Activated CD8-positive, alpha-beta memory T cell treated with anti-CD3 and anti-CD28 coated beads, Interleukin-2, amount 50 U/mL, for 24 hours (primary cell): ENCODE results near the gene NUCKS1.

ENCODE experiments used
- DNase-seq: peaks from one replicate; pipeline ENCODE4 v3.0.0-alpha.2; 2020; ENCODE audit errors: extremely low read depth

Gene NUCKS1

DNA sequence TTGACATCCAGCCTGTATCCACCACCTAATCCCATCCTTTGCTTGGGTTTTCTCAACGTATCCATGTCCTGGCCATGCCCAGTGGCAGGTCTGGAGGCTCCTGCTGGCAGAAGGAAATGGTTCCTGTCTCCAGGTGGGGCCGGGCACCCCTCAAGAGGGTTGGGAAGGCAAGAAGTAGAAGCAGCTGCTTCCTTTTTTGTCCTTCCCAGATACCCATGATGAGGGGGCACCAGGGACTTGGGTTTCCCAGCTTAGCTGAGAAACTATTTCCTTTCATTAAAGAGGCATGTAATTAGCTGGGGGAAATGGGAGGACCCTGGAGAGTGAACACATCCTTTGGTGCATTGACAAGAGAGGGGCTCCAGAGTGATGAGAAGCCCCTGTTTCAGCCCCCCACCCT, 48.6 kb downstream of the NUCKS1 start:
- DNase-seq: no peak

DNA sequence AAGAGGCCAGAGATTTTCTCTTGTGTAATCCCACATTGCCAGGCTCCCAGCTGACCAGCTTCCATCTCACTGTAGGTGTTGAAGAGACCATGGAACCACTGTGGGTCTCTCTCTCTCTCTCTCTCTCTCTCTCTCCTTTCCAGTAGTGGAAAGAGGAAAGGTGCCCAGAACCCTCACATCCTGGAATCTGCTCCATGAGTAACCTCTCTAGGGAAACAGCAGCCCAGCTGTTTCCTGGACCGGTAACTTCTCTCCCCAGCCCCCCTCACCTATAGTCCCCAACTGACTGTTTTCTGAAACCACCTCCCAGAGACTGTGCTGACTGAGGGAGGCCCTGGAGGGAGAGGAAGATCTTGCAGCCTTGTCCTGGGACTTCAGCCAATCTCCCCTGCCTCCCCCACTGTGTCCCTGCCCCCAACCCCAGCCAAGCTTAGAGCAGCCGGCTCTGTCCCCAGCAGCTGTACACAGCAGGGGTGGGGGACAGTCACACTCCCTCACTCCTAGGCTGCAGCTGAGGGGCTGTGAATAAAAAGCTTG, 49.0 kb downstream of the NUCKS1 start:
- DNase-seq: no peak

DNA sequence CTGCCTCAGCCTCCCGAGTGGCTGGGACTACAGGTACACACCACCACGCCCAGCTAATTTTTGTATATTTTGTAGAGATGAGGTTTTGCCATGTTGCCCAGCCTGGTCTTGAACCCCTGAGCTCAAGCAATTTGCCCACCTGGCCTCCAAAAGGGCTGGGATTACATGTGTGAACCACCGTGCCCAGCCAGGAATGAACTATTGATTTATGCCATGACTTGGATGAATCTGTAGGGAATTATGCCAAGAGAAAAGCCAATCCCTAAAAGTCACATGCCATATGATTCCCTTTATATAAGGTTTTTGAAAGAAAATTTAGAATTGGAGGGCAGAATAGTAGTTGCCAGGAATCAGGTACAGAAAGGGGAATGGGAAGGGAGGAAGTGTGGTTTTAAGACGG, 50.6 kb downstream of the NUCKS1 start:
- no peak for DNase-seq

DNA sequence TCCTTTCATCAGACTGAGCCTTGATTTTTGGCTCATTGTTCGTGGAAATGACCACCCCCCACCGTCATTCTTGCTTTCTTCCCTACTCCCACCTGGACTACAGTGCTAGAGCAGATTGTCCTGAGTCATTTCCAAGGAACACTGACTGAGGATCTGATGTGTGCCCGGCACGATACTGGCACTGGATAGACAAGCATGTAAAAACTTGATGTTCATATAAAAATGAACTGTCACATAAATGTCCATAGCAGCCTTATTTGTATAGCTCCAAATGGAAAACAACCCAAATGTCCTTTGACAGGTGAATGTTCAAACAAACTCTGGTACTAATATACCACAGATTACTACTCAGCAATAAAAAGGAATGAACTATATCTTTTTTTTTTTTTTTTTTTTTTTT, 51.1 kb downstream of the NUCKS1 start:
- no peak for DNase-seq

DNA sequence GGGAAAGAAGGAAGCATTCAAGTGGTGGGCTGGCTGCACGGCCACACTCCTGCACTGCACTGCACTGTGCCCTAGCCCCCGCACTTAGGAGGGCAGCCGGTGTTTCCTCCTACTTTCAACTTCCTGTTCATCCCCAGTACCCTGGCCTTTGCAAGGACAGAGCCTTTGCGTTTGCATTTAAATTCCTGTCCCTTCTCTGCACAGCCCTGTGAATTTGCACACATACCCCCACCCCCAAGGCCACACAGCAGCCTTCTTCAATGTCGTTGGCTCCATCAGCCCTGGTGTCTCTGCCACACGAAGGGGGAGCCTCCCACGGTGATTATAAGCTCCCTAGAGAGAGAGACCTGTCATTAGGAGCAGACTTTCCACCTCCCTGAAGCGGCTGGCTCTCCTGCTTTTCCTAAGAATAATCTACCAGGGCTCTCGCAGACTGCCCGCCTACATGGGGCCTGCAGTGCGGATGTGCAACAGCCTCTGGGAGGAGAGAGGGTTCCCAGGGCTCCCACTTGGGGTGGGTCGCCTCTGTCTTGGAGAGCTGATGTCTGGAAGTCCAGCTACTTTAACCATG, 56.5 kb downstream of the NUCKS1 start:
- no peak for DNase-seq

DNA sequence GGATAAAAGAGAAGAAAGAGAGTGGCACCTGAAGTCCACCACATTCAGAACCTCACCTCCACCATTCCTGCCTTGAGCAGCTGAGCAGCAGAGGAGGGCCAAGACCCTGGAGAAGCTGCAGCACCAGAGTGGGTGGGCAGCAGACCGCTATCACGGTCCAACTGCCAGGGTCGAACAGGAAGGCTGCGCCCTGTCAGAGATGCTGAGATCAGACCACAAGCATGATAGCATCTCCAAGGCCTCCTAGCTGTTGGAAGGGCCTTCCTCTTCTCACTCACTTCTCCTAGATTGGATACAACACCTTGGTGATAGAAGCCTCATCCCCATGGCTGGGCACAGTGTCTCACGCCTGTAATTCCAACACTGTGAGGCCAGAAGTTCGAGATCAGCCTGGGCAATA, 57.6 kb downstream of the NUCKS1 start:
- no peak for DNase-seq

DNA sequence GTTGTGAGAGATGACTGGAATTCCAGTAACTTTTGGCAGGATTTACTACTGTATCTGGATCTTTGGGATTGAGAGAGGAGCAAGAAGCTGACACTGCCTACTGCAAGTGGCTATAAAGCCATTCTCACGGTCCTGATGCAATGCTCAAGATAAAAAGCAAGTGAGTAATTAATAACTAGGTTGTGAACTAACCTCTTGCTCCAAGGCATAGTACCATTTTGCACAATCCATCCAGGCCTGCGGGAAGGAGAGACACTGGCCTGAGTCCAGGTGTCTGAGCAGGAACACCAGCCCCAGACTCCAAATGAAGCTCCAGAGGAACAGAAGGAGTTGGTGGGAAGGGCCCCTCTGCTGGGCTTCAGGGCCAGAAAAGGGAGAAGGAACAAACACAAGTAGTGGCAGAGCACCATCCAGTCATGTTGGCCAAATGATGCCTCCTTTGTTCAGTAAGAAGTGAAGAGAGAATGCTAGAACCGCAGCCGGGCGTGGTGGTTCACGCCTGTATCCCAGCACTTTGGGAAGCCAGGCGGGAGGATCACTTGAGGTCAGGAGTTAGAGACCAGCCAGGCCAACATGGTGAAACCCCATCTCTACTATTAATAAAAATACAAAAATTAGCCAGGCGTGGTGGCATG, 59.7 kb downstream of the NUCKS1 start:
- no peak for DNase-seq

DNA sequence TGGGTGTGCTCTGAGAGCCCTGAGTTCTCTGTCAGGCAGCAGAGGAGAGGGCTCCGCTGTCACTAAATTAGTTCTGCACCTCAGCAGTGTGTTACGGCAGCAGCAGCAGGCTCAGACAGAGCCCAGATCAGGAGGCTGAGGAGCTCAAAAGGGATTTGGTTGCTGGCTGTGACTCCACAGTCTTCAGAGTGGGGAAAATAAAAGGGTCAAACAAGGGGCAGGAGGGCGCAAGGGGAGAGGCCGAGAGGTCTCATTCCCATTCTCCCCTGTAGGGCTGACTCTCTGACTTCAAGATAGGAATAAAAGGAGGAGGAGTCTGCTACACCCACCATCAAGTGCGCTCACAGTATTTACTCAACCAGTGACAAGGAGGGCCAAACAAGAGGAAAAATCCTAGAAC, 60.5 kb downstream of the NUCKS1 start:
- no peak for DNase-seq

DNA sequence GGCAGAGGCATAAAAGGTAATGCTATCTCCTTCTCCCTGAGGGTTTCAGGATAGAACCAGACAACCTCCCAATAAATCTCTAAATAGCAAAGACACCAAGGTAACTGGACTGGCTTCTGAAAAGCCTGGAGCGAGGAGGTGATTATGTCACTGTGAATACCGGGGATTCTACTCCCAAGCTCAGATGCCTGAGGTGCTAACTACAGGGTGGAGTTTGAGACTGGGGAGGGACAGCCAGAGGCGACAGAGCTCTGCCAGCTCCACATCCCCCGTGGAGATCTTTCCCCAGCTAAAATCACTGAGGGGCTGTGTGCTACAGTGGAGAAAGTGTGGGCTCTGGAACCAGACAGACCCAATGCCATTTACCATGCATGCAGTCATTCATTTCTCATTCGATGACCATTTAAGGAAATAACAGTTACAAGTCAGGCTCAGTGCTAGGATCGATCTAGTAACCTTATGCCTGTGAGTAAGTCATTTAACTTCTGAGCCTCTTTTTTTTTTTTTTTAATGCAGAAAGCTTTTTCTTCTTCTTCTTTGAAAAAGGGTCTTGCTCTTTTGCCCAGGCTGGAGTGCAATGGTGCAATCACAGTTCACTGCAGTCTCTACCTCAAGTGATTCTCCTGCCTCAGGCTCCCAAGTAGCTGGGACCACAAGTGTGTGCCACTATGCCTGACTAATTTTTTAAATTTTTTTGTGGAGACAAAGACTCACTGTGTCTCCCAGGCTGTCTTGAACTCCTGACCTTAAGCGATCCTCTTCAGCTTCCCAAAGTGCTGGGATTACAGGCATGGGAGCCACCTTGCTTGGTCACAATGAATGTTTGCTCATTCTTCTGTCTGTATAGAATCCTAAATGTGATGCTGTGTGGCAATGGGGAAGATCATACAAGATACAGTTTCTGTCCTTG, 61.6 kb downstream of the NUCKS1 start:
- no peak for DNase-seq

DNA sequence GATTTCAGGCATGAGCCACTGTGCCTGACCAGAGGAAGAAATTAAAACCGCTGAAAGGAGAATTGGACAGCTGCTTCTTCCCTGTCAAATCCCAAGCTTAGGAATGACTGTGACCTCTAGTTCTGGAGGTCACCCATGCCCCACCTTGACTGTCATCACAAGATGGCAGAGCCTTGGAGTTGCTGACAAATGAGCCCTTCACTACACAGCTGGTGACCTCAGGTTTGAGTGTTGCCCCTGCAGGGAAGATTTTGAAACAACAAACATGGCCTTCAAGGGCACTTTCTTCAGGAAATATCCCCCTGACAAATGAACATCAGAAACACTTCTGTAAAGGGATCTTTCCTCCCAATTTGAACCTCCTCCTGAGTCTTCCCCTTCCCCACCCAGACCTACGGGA, 62.7 kb downstream of the NUCKS1 start:
- DNase-seq: no peak

DNA sequence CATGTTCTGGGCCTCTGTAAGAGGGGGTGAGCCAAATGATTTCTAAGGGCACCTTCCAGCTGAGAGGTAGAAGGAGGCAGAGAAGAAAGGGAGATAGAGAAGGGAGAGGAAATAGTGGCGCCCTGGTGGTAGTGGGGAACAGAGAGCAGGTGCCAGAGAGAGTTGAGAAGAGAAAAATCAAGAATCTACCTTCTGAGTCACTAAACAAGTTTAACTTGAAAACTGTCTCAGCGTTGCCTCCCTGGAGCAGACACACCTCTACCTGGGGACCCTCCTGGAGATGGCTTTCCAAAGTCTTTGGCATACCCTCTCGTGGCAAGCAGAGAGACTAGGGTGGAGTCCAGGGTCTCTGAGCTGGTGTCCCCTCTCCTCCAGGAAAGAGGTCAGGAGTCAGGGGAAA, 68.6 kb downstream of the NUCKS1 start:
- DNase-seq: no peak

DNA sequence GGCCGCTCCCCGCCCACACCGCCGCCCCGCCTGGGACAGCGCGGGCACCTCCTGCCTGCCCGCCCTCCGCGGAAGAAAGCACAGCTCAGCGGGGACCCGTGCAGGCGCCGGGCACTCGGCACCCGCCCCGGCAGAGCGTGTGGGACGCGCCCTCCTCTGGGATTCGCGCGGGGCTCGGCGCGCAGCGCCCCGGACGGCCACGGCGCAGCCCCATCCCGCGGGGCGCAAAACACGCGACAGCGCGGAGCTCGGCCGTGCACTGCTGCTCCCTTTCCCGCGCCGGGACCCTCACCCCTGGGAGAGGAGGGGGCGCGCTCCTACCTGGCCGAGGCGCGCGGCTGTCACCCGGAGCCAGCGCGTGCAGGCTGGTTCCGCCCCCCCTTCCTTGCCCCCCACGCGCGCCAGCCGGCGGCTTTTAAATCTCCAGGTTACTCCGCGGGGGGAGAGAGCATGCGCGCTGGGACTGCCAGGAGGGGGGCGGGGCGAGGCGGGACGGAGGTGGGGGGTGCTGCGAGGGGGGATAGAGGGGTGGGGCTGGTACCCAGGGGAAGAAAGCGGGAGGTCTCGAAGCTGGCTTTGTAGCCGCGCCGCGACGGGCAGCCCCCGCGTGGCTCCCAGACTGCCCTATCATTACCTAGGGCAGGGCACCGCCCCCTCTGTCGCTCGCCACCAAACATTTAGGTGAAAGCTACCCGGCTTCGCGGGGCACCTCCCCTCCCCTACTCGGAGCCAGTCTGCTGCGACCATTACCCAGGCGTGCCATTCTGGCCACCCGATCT, 69.7 kb downstream of the NUCKS1 start, which contains the start of gene SLC45A3:
Gene SLC45A3, minus strand, starts transcription at position 437 of the 779 bp plus-strand sequence. CDS start 15,853 bp downstream, outside the sequence.
- DNase-seq: no peak

DNA sequence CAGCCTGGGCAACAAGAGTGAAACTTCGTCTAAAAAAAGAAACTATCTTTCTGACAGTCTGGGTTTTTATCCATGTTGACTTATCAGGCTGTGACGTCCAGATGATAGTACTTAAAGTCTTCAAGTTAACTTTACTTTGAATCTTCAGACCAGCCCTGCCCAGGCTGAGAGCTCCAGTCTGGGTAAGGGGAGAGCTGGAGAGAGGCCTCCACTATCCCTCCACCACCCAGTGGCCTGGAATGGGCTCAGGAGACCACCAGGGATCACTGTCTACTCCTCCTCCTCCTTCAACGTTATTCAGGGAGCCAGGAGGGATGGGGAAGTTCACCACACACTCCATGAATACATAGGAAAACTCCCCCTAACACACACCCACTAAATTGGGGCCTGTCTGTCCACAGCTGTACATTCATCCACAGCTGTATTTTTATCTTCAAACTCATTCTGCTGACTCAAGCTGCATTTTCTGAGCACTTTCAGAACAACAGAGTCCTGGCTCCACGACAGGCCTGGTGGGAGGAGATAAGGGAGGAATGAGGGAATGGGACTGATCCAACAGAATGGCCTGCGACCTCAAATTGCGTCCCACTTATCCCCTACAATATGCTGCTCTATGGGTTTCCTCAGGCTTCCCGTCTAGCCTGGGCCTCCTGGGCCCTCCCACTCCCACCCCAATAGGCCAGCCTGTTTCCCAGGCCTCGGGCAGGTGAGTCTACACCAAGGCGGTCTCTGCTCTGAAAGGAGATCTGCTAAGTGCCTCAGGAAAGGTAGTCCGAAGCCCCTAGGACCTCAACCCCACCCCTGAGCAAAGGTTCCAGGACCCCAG, 71.5 kb downstream of the NUCKS1 start:
- no peak for DNase-seq

DNA sequence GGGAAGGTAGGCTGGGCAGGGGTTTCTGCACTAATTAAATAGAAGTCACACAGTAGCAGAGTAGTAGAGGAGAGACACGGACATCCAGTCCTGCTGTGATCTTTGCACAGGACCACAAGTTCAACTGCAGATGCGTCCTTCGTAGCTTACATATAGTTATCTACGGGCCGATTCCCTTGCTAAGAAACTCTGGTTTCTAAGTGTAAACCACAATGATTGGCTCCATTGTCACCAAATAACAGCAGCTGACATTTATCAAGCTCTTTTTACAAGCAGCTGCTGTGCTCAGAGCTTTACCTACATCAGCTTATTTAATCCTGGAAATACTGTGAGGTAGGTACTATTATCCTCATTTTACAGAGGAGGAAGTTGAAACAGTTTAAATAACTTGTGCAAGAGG, 72.8 kb downstream of the NUCKS1 start:
- DNase-seq: no peak

DNA sequence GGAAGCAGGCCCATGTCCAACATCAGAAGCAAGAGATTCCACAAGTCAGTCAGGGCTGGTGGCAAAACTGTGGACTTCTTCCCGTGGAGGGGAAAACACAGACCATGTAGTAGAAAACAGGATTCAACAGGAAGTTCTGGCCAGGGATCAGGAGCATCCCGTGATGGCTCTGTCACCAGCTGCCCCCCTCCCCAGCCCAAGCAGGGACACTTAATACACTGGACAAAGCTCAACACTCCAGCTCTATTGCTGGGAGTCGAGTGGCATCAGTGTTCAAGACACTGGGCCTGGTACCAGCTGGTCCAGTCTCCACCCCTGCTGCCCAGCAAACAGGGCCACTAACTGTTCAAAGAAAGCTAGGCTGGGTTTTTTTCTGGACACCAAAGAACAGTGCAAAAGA, 73.4 kb downstream of the NUCKS1 start:
- DNase-seq: no peak

DNA sequence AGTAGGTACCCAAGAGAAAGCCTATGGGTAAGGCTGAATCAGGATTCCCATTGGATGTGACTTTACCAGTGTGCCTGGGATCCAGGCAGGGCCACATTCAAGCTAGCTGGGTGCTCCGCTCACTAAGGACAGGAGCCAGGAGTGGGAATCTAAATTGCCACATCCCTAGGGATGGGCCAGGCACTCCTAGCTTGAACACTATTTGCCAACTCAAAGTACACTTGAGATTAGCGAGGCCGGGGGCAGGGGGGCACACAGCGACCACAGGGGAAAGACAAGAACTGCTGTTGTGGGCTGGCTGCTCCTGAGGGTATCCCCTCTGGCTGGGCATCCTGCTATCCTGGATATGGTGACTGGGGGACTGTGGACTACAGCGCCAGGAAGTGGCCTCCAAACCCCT, 74.0 kb downstream of the NUCKS1 start:
- no peak for DNase-seq

DNA sequence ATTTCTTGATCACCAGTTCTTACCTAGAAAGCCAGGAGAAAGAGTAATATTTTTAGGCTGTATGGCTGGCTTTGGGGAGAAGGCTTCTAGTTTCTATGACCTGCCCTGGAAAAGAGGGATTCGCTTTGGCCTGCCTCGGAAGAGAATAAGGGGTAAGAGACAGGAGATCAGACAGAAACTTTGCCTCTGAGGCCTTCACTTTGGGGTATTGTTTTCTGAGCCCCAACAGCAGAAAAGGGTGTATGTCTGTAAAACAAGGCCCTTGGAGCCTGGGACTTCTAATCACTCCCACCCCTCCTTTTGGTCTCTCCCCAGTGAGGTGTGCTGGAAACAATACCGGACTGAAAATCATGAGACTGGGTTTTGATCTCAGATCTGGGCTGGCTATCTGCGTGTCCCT, 74.7 kb downstream of the NUCKS1 start:
- no peak for DNase-seq

DNA sequence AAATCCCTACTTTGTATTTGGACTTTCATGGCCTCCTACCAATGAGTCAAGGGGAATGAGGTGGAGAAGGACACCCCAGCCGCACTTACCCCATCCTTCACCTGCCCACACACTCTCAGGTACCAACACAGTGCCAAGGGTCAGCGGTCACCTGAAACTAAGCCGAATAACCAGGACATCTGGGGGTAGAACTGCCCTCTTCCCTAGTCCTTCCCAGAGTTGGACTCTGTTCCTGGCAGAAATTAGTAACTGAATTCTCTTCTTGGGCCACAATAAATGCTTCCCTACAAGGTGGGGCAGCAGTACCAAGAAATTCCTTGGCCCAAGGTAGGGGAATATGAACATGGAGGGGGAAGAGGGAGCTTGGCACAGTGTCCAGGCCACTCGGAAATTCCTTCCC, 77.0 kb downstream of the NUCKS1 start:
- no peak for DNase-seq

DNA sequence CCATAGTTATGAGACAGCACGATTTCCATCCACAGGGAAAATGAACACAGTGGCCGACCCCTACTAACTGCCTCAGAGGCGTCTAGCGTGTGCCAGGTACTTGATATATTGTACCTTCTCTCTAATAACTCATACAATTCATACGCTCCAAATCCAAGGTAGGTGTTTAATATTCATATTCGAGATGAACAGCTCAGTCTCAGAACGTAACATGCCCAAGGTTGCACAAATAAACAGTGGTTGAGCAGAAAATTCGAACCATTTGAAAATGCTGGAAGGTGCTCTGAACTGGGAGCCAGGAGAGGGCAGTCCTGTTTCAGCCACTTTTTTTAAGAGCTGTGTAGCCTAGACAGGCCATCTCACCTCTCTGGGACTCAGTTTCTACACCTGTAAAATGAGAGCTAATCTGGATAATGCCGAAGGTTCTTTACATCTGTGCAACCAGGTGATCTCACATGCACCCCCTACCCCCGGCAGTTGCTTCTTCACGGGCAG, 77.5 kb downstream of the NUCKS1 start:
- no peak for DNase-seq

DNA sequence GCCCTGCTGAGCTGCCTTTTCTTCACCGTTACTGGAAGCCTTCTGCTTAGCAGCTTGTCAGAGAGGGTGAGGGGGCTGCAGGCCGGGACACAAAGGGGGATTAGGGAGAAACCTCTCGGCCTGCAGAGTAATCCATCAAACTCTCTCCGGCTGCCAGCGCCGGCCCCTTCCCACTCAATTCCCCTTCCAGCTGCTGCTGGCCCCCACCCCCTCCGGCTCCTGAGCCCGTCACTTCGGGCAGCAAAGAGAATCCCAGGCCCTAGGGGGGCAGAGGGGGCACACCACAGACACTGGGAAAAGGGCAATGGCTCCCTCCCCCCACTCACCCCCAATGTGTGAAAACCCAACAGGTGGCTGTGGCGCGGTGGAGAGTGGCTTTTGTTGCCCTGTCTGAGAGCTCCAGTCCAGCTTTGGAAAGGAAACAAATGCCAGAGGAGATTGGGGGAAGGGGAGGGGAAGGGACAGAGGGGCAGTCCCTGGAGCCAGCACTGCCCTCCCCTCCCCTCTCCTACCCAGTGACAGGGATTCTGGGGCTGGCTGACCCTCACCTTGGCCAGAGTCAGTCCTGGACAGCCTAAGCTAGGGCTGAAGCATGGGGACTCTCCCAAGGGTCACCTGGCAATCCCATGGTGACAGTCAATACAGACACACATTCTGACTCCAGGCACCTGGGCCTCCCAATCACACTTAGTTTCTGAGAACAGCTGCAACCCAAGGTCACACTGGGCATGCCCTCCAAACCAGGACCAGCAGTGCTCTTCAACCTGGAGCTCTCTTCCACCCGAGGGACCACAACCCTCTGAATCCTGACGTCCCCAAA, 79.2 kb downstream of the NUCKS1 start:
- DNase-seq: no peak
